ENCODE measurements around the gene PRICKLE2. TPM values are rescaled to one million over a fixed set of nuclear protein-coding genes. Genes with fewer than 3 reads are reported as not detected.

The PRICKLE2 gene
- total and polyA plus RNA-seq, 10 of the 15 experiments (the other 5 are each of a cell fraction or from before 2014, with no cell fraction given): 0.11 to 2.6 (median 0.69) TPM

DNA sequence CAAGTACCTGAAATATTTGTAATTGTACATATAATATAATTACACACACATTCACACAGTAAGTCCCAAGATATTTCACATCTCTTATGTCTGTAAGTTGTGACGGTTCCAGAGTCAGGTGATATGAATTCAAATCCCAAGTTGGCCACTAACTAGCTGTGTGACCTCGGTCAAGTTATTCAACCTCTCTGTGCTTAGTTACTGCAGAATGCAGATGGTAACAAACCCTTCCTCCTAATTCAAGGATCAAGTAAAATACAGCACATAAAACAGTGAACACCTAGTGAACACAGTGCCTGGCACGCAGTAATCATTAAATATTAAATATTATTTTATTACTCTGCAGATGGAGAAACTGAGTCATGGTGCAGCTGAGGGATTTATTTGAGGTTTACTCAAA, 6.9 kb downstream of the PRICKLE2 start (continued):
- TF ChIP-seq, protein P1, sequence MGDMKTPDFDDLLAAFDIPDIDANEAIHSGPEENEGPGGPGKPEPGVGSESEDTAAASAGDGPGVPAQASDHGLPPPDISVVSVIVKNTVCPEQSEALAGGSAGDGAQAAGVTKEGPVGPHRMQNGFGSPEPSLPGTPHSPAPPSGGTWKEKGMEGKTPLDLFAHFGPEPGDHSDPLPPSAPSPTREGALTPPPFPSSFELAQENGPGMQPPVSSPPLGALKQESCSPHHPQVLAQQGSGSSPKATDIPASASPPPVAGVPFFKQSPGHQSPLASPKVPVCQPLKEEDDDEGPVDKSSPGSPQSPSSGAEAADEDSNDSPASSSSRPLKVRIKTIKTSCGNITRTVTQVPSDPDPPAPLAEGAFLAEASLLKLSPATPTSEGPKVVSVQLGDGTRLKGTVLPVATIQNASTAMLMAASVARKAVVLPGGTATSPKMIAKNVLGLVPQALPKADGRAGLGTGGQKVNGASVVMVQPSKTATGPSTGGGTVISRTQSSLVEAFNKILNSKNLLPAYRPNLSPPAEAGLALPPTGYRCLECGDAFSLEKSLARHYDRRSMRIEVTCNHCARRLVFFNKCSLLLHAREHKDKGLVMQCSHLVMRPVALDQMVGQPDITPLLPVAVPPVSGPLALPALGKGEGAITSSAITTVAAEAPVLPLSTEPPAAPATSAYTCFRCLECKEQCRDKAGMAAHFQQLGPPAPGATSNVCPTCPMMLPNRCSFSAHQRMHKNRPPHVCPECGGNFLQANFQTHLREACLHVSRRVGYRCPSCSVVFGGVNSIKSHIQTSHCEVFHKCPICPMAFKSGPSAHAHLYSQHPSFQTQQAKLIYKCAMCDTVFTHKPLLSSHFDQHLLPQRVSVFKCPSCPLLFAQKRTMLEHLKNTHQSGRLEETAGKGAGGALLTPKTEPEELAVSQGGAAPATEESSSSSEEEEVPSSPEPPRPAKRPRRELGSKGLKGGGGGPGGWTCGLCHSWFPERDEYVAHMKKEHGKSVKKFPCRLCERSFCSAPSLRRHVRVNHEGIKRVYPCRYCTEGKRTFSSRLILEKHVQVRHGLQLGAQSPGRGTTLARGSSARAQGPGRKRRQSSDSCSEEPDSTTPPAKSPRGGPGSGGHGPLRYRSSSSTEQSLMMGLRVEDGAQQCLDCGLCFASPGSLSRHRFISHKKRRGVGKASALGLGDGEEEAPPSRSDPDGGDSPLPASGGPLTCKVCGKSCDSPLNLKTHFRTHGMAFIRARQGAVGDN (IDR thresholded peaks at IDR 0.05): no peak
- TF ChIP-seq, protein P2, sequence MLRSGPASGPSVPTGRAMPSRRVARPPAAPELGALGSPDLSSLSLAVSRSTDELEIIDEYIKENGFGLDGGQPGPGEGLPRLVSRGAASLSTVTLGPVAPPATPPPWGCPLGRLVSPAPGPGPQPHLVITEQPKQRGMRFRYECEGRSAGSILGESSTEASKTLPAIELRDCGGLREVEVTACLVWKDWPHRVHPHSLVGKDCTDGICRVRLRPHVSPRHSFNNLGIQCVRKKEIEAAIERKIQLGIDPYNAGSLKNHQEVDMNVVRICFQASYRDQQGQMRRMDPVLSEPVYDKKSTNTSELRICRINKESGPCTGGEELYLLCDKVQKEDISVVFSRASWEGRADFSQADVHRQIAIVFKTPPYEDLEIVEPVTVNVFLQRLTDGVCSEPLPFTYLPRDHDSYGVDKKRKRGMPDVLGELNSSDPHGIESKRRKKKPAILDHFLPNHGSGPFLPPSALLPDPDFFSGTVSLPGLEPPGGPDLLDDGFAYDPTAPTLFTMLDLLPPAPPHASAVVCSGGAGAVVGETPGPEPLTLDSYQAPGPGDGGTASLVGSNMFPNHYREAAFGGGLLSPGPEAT (IDR thresholded peaks at IDR 0.05; ENCODE audit: low read depth): no peak
- TF ChIP-seq SMC3 (IDR thresholded peaks at IDR 0.05; ENCODE audit: borderline replicate concordance, low read length) (no peak), POLR2AphosphoS2 (IDR thresholded peaks at IDR 0.05; ENCODE audit: low read depth, low read length) (no peak), NR2C2 (IDR thresholded peaks at IDR 0.05; ENCODE audit: borderline replicate concordance, control insufficient read depth, insufficient read length, low read depth) (no peak)
- TF ChIP-seq, protein P3, sequence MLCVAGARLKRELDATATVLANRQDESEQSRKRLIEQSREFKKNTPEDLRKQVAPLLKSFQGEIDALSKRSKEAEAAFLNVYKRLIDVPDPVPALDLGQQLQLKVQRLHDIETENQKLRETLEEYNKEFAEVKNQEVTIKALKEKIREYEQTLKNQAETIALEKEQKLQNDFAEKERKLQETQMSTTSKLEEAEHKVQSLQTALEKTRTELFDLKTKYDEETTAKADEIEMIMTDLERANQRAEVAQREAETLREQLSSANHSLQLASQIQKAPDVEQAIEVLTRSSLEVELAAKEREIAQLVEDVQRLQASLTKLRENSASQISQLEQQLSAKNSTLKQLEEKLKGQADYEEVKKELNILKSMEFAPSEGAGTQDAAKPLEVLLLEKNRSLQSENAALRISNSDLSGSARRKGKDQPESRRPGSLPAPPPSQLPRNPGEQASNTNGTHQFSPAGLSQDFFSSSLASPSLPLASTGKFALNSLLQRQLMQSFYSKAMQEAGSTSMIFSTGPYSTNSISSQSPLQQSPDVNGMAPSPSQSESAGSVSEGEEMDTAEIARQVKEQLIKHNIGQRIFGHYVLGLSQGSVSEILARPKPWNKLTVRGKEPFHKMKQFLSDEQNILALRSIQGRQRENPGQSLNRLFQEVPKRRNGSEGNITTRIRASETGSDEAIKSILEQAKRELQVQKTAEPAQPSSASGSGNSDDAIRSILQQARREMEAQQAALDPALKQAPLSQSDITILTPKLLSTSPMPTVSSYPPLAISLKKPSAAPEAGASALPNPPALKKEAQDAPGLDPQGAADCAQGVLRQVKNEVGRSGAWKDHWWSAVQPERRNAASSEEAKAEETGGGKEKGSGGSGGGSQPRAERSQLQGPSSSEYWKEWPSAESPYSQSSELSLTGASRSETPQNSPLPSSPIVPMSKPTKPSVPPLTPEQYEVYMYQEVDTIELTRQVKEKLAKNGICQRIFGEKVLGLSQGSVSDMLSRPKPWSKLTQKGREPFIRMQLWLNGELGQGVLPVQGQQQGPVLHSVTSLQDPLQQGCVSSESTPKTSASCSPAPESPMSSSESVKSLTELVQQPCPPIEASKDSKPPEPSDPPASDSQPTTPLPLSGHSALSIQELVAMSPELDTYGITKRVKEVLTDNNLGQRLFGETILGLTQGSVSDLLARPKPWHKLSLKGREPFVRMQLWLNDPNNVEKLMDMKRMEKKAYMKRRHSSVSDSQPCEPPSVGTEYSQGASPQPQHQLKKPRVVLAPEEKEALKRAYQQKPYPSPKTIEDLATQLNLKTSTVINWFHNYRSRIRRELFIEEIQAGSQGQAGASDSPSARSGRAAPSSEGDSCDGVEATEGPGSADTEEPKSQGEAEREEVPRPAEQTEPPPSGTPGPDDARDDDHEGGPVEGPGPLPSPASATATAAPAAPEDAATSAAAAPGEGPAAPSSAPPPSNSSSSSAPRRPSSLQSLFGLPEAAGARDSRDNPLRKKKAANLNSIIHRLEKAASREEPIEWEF (IDR thresholded peaks at IDR 0.05; ENCODE audit: insufficient replicate concordance, low read depth, low read length): no peak
- TF ChIP-seq, protein P4, sequence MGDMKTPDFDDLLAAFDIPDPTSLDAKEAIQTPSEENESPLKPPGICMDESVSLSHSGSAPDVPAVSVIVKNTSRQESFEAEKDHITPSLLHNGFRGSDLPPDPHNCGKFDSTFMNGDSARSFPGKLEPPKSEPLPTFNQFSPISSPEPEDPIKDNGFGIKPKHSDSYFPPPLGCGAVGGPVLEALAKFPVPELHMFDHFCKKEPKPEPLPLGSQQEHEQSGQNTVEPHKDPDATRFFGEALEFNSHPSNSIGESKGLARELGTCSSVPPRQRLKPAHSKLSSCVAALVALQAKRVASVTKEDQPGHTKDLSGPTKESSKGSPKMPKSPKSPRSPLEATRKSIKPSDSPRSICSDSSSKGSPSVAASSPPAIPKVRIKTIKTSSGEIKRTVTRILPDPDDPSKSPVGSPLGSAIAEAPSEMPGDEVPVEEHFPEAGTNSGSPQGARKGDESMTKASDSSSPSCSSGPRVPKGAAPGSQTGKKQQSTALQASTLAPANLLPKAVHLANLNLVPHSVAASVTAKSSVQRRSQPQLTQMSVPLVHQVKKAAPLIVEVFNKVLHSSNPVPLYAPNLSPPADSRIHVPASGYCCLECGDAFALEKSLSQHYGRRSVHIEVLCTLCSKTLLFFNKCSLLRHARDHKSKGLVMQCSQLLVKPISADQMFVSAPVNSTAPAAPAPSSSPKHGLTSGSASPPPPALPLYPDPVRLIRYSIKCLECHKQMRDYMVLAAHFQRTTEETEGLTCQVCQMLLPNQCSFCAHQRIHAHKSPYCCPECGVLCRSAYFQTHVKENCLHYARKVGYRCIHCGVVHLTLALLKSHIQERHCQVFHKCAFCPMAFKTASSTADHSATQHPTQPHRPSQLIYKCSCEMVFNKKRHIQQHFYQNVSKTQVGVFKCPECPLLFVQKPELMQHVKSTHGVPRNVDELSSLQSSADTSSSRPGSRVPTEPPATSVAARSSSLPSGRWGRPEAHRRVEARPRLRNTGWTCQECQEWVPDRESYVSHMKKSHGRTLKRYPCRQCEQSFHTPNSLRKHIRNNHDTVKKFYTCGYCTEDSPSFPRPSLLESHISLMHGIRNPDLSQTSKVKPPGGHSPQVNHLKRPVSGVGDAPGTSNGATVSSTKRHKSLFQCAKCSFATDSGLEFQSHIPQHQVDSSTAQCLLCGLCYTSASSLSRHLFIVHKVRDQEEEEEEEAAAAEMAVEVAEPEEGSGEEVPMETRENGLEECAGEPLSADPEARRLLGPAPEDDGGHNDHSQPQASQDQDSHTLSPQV (IDR thresholded peaks at IDR 0.05): no peak

Data from GM12878 (cell line).